Central memory CD4-positive, alpha-beta T cell (primary cell): ENCODE measurements around the gene LKAAEAR1.

ENCODE experiments used
- DNase-seq: peaks from one replicate; pipeline ENCODE4 v3.0.0; 2022

The LKAAEAR1 gene

GRCh38 chr20:64110411-64111068 is 26.3 kb upstream of the LKAAEAR1 start:
- no peak for DNase-seq

GRCh38 chr20:64109831-64110391 is 25.7 kb upstream of the LKAAEAR1 start:
- DNase-seq = no peak

GRCh38 chr20:64108731-64109681 is 24.8 kb upstream of the LKAAEAR1 start:
- DNase-seq = no peak

GRCh38 chr20:64107736-64108457 is 23.7 kb upstream of the LKAAEAR1 start:
- no peak for DNase-seq

- no peak for DNase-seq
Measured at GRCh38 chr20:64106981-64107735, 23.0 kb upstream of the LKAAEAR1 start, which contains the start of gene NPBWR2. NPBWR2 (minus strand) TSS chr20:64107565; CDS start chr20:64106831, 734 bp downstream.

- no peak for DNase-seq
Measured at GRCh38 chr20:64106435-64106961, 22.3 kb upstream of the LKAAEAR1 start.

GRCh38 chr20:64105846-64106434 is 21.7 kb upstream of the LKAAEAR1 start:
- no peak for DNase-seq

- no peak for DNase-seq
Measured at GRCh38 chr20:64104667-64105451, 20.7 kb upstream of the LKAAEAR1 start.

- no peak for DNase-seq
Measured at GRCh38 chr20:64103871-64104666, 19.9 kb upstream of the LKAAEAR1 start.

- DNase-seq = no peak
Measured at GRCh38 chr20:64102647-64103354, 18.6 kb upstream of the LKAAEAR1 start.

- peak; percentile 42 for DNase-seq
Measured at GRCh38 chr20:64101731-64102621, 17.8 kb upstream of the LKAAEAR1 start.

GRCh38 chr20:64100946-64101688 is 16.9 kb upstream of the LKAAEAR1 start:
- DNase-seq = no peak

GRCh38 chr20:64100566-64100888 is 16.3 kb upstream of the LKAAEAR1 start:
- DNase-seq = no peak

- peak; percentile 37 for DNase-seq
Measured at GRCh38 chr20:64099880-64100565, 15.8 kb upstream of the LKAAEAR1 start.

- DNase-seq = no peak
Measured at GRCh38 chr20:64099086-64099786, 15.0 kb upstream of the LKAAEAR1 start.

- no peak for DNase-seq
Measured at GRCh38 chr20:64098471-64099013, 14.3 kb upstream of the LKAAEAR1 start.
